ENCODE results near the gene INTS11.
"Not testable (repeated sequence)": the region's sequence is repeated elsewhere in the genome, so short reads cannot be mapped to it uniquely, and the experiment has no call there.

GRCh38 chr1:1316199-1316598, 8.3 kb downstream of the INTS11 start:
- not testable (repeated sequence) for TF ChIP-seq CTCF (optimal IDR thresholded peaks at IDR 0.05 in 1 of 3, IDR thresholded peaks at IDR 0.05 in 1 of 3, conservative IDR thresholded peaks at IDR 0.05 in 1 of 3; ENCODE audit: extremely low read depth in 1 of 3, insufficient read depth in 2 of 3, low read length in 3 of 3); EZH2 (IDR thresholded peaks at IDR 0.05; ENCODE audit: low read length)
